ENCODE data around the gene ANKRD36. TPM values are rescaled to one million over a fixed set of nuclear protein-coding genes. Genes with fewer than 3 reads are reported as not detected.

The ANKRD36 gene
- total RNA-seq, 1 donor from 2014 or later = 7.8 TPM

Other genes with a start within 250 kb of the ANKRD36 start
- gene SEMA4C, start 243.1 kb upstream of the ANKRD36 start, total RNA-seq = 34.4 and 35.3 TPM in 2 replicates
- gene FAM178B, start 126.6 kb upstream of the ANKRD36 start, total RNA-seq = not detected in 2 replicates
- gene FAHD2B, start 18.3 kb upstream of the ANKRD36 start, total RNA-seq = 8.4 and 12.2 TPM in 2 replicates